B cell (primary cell): ENCODE data around the gene CPLANE2. TPM values are rescaled to one million over a fixed set of nuclear protein-coding genes. Genes with fewer than 3 reads are reported as not detected.

Experiments used
- ATAC-seq: fragments of 200-7000 bp; cut with Tn5 transposase; one replicate; pipeline ENCODE4 v1.10.0; 2021; ENCODE audit warnings: low read depth, mild to moderate bottlenecking, moderate number of reproducible peaks, moderate library complexity
- CTCF ChIA-PET: fragments of 350-600 bp; sonication (Branson Sonifier 250); formaldehyde crosslinking; loops from one replicate; lab custom pipeline; 2021; ENCODE audit warnings: antibody characterized with exemption, inconsistent platforms; lab: Charles Lee
- POLR2A ChIA-PET: fragments of 350-600 bp; sonication (Branson Sonifier 250); formaldehyde crosslinking; loops from one replicate; lab custom pipeline; 2021; ENCODE audit warnings: antibody characterized with exemption; lab: Charles Lee
- DNase-seq: peaks from one replicate; pipeline ENCODE4 v3.0.0; 2013
- H2AFZ ChIP-seq: 2 replicates; pipeline ENCODE4 v1.6.1; 2012; ENCODE audit warnings: mild to moderate bottlenecking, low read depth, low read length; ENCODE audit not compliant: insufficient read depth, poor library complexity, severe bottlenecking
- H3K27ac ChIP-seq, 2 donors: 1 replicate in 1 of 2; 2 replicates in 1 of 2; pipeline ENCODE4 v1.5.1; 2012 to 2013; ENCODE audit warnings: low read length in 2 of 2, mild to moderate bottlenecking in 2 of 2, moderate library complexity in 1 of 2
- H3K27me3 ChIP-seq, 4 experiments: fragments of 200-600 bp in 1 of 4; sonication (generic) in 1 of 4; replicated peaks in 1 of 4; 1 replicate in 2 of 4; 2 replicates in 2 of 4; pipeline versions ENCODE4 v1.6.1 to v1.7.0; 2013 to 2016; ENCODE audit warnings: low read length in 3 of 4, mild to moderate bottlenecking in 2 of 4, mixed read lengths in 1 of 4, moderate library complexity in 1 of 4; ENCODE audit not compliant: insufficient read depth in 4 of 4, control insufficient read depth in 3 of 4; ENCODE audit errors: control extremely low read depth in 1 of 4
- H3K36me3 ChIP-seq, 2 experiments: replicated peaks in 1 of 2; 1 replicate in 1 of 2; 2 replicates in 1 of 2; pipeline versions ENCODE4 v1.6.1 to v1.7.1; 2013; ENCODE audit warnings: low read length in 1 of 2; ENCODE audit not compliant: insufficient read depth in 2 of 2, control insufficient read depth in 1 of 2; ENCODE audit errors: control extremely low read depth in 1 of 2, extremely low read depth in 1 of 2
- H3K4me1 ChIP-seq, 2 donors: fragments of 200-600 bp in 1 of 2; sonication (generic) in 1 of 2; 1 replicate in 1 of 2; 2 replicates in 1 of 2; pipeline versions ENCODE4 v1.5.1 to v1.6.1; 2013 to 2017; ENCODE audit warnings: low read length in 2 of 2; ENCODE audit not compliant: control insufficient read depth in 2 of 2, insufficient read depth in 2 of 2
- H3K4me2 ChIP-seq: replicated peaks from 2 replicates; pipeline ENCODE3; 2012; ENCODE audit warnings: mild to moderate bottlenecking, low read depth, low read length; ENCODE audit not compliant: poor library complexity, severe bottlenecking
- H3K4me3 ChIP-seq, 5 experiments: fragments of 200-600 bp in 1 of 5; sonication (generic) in 1 of 5; 1 replicate in 3 of 5; 2 replicates in 2 of 5; pipeline versions ENCODE4 v1.5.1 to v1.7.0; 2011 to 2016; ENCODE audit warnings: low read length in 4 of 5, mild to moderate bottlenecking in 4 of 5, low read depth in 2 of 5, control low read depth in 1 of 5, moderate library complexity in 1 of 5; ENCODE audit not compliant: insufficient read depth in 1 of 5; ENCODE audit errors: control extremely low read depth in 1 of 5, extremely low read depth in 1 of 5
- H3K79me2 ChIP-seq: fragments of 200-600 bp; sonication (generic); one replicate; pipeline ENCODE4 v1.6.0; 2016; ENCODE audit warnings: low read length; ENCODE audit not compliant: control insufficient read depth, insufficient read depth
- H3K9ac ChIP-seq: fragments of 200-600 bp; sonication (generic); 2 replicates; pipeline ENCODE4 v1.6.1; 2017; ENCODE audit warnings: mild to moderate bottlenecking, low read length, moderate library complexity
- H3K9me3 ChIP-seq, 3 donors: one replicate each; pipeline versions ENCODE4 v1.6.1 to v1.7.1; 2013; ENCODE audit warnings: low read length in 2 of 3; ENCODE audit not compliant: control insufficient read depth in 2 of 3, insufficient read depth in 1 of 3; ENCODE audit errors: control extremely low read depth in 1 of 3
- H4K20me1 ChIP-seq: 2 replicates; pipeline ENCODE4 v1.6.0; 2012; ENCODE audit warnings: mild to moderate bottlenecking, low read length; ENCODE audit not compliant: insufficient read depth, control insufficient read depth, poor library complexity, severe bottlenecking
- H3K27ac Mint-ChIP-seq: one replicate; pipeline ENCODE4 v1.8.0; 2021; ENCODE audit warnings: mixed read lengths
- H3K27me3 Mint-ChIP-seq: one replicate; pipeline ENCODE4 v1.8.0; 2021; ENCODE audit warnings: mixed read lengths
- H3K4me1 Mint-ChIP-seq: one replicate; pipeline ENCODE4 v1.8.0; 2021; ENCODE audit warnings: mixed read lengths
- H3K4me3 Mint-ChIP-seq: one replicate; pipeline ENCODE4 v1.8.0; 2021; ENCODE audit warnings: mixed read lengths
- H3K9me3 Mint-ChIP-seq: one replicate; pipeline ENCODE4 v1.8.0; 2022; ENCODE audit warnings: mixed read lengths; ENCODE audit not compliant: insufficient read depth
- EZH2 ChIP-seq: IDR thresholded peaks from 2 replicates; pipeline ENCODE4 v1.6.1; 2012; ENCODE audit warnings: borderline replicate concordance, low read depth, mild to moderate bottlenecking, moderate library complexity, low read length; ENCODE audit not compliant: insufficient read depth, poor library complexity, severe bottlenecking
- WGBS: methylation state at CpG from one replicate; pipeline ENCODE4 v1.1.5; 2013; ENCODE audit warnings: missing lambda C conversion rate; ENCODE audit not compliant: insufficient coverage; 5-methylcytosine and 5-hydroxymethylcytosine counted together
- intact Hi-C: fragments of 100-400 bp; cut with micrococcal nuclease; formaldehyde crosslinking; loops from one replicate; pipeline ENCODE4 v1.10.0; 2022
- polyA plus RNA-seq: library from polyadenylated mRNA; depleted of rRNA; stranded (reverse); fragments of >200 nt; gene quantifications from 2 replicates; pipeline ENCODE4 v1.2.3, GENCODE V29; 2012
- total RNA-seq, 2 donors: library from RNA; stranded (reverse); fragments of 120-200 nt in 1 of 2; gene quantifications; 1 replicate in 1 of 2; 2 replicates in 1 of 2; pipeline versions ENCODE4 v1.2.3 to v1.2.4, GENCODE V29; 2013 to 2022
- TF ChIP-seq, protein P1 (sequence below): fragments of 200-600 bp; IDR thresholded peaks from one replicate; pipeline ENCODE4 v1.8.0; 2022; ENCODE audit warnings: antibody characterized with exemption, mild to moderate bottlenecking

Gene CPLANE2
- total and polyA plus RNA-seq, 2 donors (not counting 1 experiment from before 2014, with no cell fraction given), result 5.7 to 11.1 TPM

DNA sequence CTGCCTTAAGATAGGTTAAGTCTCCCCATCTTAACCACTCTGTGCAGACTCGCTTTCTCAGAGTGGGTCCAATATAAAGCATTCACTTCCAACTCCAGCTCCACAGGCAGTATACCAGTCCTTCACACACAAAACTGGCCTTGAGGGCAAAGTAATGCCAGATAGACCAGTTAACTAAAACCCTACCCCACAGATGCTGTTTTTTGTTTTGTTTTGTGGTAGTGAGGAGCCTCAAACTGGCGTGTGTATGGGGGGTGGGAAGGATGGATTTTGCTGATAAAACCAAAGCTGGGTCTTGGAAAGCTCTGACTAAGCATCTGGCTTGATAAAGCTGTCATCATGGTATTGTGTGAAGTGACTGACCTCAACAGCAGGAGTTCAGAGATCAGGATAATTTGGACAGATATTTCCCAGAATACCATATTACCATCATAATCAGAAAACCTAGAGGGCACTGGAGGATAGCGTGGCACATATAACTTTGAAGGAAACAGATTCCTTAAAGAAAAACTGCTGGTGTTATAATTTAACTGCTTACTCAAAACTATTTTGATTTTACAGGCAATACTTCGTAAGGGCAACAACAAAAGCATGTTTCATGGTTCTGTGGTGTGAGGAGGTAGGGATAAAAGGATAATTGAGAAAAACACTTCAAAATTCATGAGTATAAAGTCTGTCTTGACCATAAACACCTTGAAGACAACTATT, 29.6 kb upstream of the CPLANE2 start:
- peaks cover 37% of the 10 kb centered on the region for H4K20me1 ChIP-seq
- no peak overlapping the region for H3K4me3 Mint-ChIP-seq
- DNase-seq (no peak), ATAC-seq (no peak)
- peaks cover 2 to 7% of the 10 kb centered on the region in 2 experiments for H3K36me3 ChIP-seq
- H3K4me1 Mint-ChIP-seq, result peaks cover 4% of the 10 kb centered on the region
- H3K9me3 Mint-ChIP-seq, result no peaks in the 10 kb centered on the region
- no peak overlapping the region for H2AFZ ChIP-seq
- ChIA-PET POLR2A (no interaction called here), CTCF (no interaction called here)
- H3K27ac ChIP-seq, result no peak overlapping the region
- H3K9ac ChIP-seq, result no peak overlapping the region
- H3K9me3 ChIP-seq, result no peaks in the 10 kb centered on the region
- no peak overlapping the region for H3K4me3 ChIP-seq
- no peaks in the 10 kb centered on the region for H3K4me1 ChIP-seq
- intact Hi-C loops, result no loop called here
- H3K4me2 ChIP-seq, result no peak overlapping the region
- no peak overlapping the region for H3K27ac Mint-ChIP-seq
- WGBS, result 100% methylated on average over 1 of the region's 4 CpGs
- no peaks in the 10 kb centered on the region for H3K27me3 ChIP-seq
- H3K27me3 Mint-ChIP-seq, result no peaks in the 10 kb centered on the region
- peaks cover 27% of the 10 kb centered on the region for H3K79me2 ChIP-seq
- no peak for TF ChIP-seq EZH2
- TF ChIP-seq, protein P1, sequence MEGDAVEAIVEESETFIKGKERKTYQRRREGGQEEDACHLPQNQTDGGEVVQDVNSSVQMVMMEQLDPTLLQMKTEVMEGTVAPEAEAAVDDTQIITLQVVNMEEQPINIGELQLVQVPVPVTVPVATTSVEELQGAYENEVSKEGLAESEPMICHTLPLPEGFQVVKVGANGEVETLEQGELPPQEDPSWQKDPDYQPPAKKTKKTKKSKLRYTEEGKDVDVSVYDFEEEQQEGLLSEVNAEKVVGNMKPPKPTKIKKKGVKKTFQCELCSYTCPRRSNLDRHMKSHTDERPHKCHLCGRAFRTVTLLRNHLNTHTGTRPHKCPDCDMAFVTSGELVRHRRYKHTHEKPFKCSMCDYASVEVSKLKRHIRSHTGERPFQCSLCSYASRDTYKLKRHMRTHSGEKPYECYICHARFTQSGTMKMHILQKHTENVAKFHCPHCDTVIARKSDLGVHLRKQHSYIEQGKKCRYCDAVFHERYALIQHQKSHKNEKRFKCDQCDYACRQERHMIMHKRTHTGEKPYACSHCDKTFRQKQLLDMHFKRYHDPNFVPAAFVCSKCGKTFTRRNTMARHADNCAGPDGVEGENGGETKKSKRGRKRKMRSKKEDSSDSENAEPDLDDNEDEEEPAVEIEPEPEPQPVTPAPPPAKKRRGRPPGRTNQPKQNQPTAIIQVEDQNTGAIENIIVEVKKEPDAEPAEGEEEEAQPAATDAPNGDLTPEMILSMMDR, result no peak

DNA sequence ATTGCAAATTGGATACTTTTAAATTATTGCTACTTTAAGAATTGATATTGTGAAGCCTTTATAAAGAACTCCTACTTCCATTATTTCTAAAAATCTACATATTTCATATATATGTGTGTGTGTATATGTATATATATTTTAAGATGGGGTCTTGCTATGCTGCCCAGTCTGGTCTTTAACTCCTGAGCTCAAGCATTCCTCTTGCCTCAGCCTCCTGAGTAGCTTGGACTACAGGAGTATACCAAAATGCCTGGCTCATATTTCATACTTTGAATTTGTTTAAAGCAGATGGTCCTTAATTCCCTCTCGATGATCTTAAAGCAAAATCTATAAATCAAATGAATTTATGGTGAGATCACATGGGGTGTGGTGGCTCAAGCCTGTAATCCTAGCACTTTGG, 25.1 kb upstream of the CPLANE2 start:
- H2AFZ ChIP-seq, result no peak overlapping the region
- H3K9me3 ChIP-seq, result no peaks in the 10 kb centered on the region
- TF ChIP-seq, protein P1, result no peak
- no peak for TF ChIP-seq EZH2
- ChIA-PET CTCF (interaction anchor here (1.9 kb wide), 1 partner anchor 18 kb away, joined by 4 read pairs; no protein-coding TSS in a partner anchor), POLR2A (no interaction called here)
- no peak for DNase-seq
- H3K9me3 Mint-ChIP-seq, result no peaks in the 10 kb centered on the region
- H3K27ac Mint-ChIP-seq, result no peak overlapping the region
- no peak overlapping the region for H3K4me3 Mint-ChIP-seq
- intact Hi-C loops, result no loop called here
- peaks cover 2% of the 10 kb centered on the region for H3K79me2 ChIP-seq
- H4K20me1 ChIP-seq, result peaks cover 9% of the 10 kb centered on the region
- WGBS, result no CpG with 5 or more reads among the region's 1 CpG
- no peak overlapping the region for H3K4me3 ChIP-seq
- H3K4me1 Mint-ChIP-seq, result no peaks in the 10 kb centered on the region
- H3K4me2 ChIP-seq, result no peak overlapping the region
- H3K27ac ChIP-seq, result no peak overlapping the region
- no peaks in the 10 kb centered on the region for H3K4me1 ChIP-seq
- no peak overlapping the region for H3K9ac ChIP-seq
- H3K36me3 ChIP-seq, result peaks cover 0 to 7% of the 10 kb centered on the region in 2 experiments
- H3K27me3 ChIP-seq, result no peaks in the 10 kb centered on the region
- H3K27me3 Mint-ChIP-seq, result no peaks in the 10 kb centered on the region
- ATAC-seq, result no peak
